Hematopoietic multipotent progenitor cell treated with erythropoietin and hydrocortisone succinate and interleukin-3 and kit ligand, for 6 days (in vitro differentiated cells): ENCODE results near the gene TSPAN31.

Experiments used
- DNase-seq: peaks from one replicate; pipeline ENCODE4 v3.0.0-alpha.2; 2015

Gene TSPAN31

GRCh38 chr12:57736741-57737466, 7.9 kb upstream of the TSPAN31 start:
- no peak for DNase-seq

- DNase-seq: no peak
Measured at GRCh38 chr12:57737467-57738460, 7.1 kb upstream of the TSPAN31 start.

GRCh38 chr12:57738661-57739237, 6.1 kb upstream of the TSPAN31 start, which contains the start of gene AGAP2:
Gene AGAP2 (minus strand): TSS chr12:57738742. CDS start chr12:57738246, 496 bp downstream.
- DNase-seq: no peak

- no peak for DNase-seq
Measured at GRCh38 chr12:57739387-57739786, 5.5 kb upstream of the TSPAN31 start.

GRCh38 chr12:57739914-57740538, 4.8 kb upstream of the TSPAN31 start:
- DNase-seq: no peak

GRCh38 chr12:57740656-57741412, 4.0 kb upstream of the TSPAN31 start:
- peak; percentile 73 for DNase-seq

GRCh38 chr12:57741413-57741789, 3.4 kb upstream of the TSPAN31 start:
- DNase-seq: no peak

GRCh38 chr12:57741844-57742738, 2.7 kb upstream of the TSPAN31 start:
- DNase-seq: peak; percentile 87

GRCh38 chr12:57743769-57744168, 1.1 kb upstream of the TSPAN31 start:
- DNase-seq: no peak

GRCh38 chr12:57744194-57744776, 554 bp upstream of the TSPAN31 start:
- DNase-seq: no peak

GRCh38 chr12:57745485-57745881, 644 bp downstream of the TSPAN31 start:
- DNase-seq: peak; percentile 40

- no peak for DNase-seq
Measured at GRCh38 chr12:57746025-57746424, 1.2 kb downstream of the TSPAN31 start.

- no peak for DNase-seq
Measured at GRCh38 chr12:57749061-57749460, 4.2 kb downstream of the TSPAN31 start.

GRCh38 chr12:57750561-57751431, 6.0 kb downstream of the TSPAN31 start:
- no peak for DNase-seq

- DNase-seq: no peak
Measured at GRCh38 chr12:57751432-57751787, 6.6 kb downstream of the TSPAN31 start.

GRCh38 chr12:57751788-57752667, 7.2 kb downstream of the TSPAN31 start, which contains the start of gene CDK4:
Gene CDK4 (minus strand): TSS chr12:57752310. CDS start chr12:57751717, 593 bp downstream.
- peak; percentile 100 for DNase-seq

- no peak for DNase-seq
Measured at GRCh38 chr12:57752668-57753000, 7.8 kb downstream of the TSPAN31 start.

- peak; percentile 66 for DNase-seq
Measured at GRCh38 chr12:57753756-57754337, 9.0 kb downstream of the TSPAN31 start.
